Endothelial cell of umbilical vein (primary cell): ENCODE measurements around the gene IL36RN.

Experiments
- CTCF ChIP-seq, 2 donors: IDR thresholded peaks; 1 replicate in 1 of 2; 2 replicates in 1 of 2; pipeline ENCODE4 v1.5.1; 2011; ENCODE audit warnings: low read length in 2 of 2, mild to moderate bottlenecking in 2 of 2, moderate library complexity in 2 of 2, control low read depth in 1 of 2, inconsistent platforms in 1 of 2, low read depth in 1 of 2; ENCODE audit not compliant: insufficient read depth in 1 of 2; ENCODE audit errors: extremely low read depth in 1 of 2
- EZH2 ChIP-seq: IDR thresholded peaks from 2 replicates; pipeline ENCODE4 v1.6.1; 2012; ENCODE audit warnings: borderline replicate concordance, low read depth, mild to moderate bottlenecking, moderate library complexity, low read length, inconsistent platforms; ENCODE audit not compliant: severe bottlenecking
- JUN ChIP-seq: IDR thresholded peaks from 2 replicates; pipeline ENCODE4 v1.6.1; 2011; ENCODE audit warnings: borderline replicate concordance, low read depth; ENCODE audit not compliant: insufficient read length, insufficient read depth

- TF ChIP-seq CTCF (IDR thresholded peaks at IDR 0.05; ENCODE audit: extremely low read depth in 1 of 2, insufficient read depth in 1 of 2, low read depth in 1 of 2, low read length in 2 of 2) (no peak), JUN (no peak), EZH2 (no peak)
Observed at GRCh38 chr2:113075600-113075999, 16.6 kb downstream of the IL36RN start.
